NCI-H446 (cell line): ENCODE data around the gene MRM3.
"Not testable (repeated sequence)": the region's sequence is repeated elsewhere in the genome, so short reads cannot be mapped to it uniquely, and the experiment has no call there.

Experiments
- DNase-seq, 2 experiments: peaks; one replicate each; lab custom pipeline; 2025; lab: John Stamatoyannopoulos, UW

Gene MRM3

DNA sequence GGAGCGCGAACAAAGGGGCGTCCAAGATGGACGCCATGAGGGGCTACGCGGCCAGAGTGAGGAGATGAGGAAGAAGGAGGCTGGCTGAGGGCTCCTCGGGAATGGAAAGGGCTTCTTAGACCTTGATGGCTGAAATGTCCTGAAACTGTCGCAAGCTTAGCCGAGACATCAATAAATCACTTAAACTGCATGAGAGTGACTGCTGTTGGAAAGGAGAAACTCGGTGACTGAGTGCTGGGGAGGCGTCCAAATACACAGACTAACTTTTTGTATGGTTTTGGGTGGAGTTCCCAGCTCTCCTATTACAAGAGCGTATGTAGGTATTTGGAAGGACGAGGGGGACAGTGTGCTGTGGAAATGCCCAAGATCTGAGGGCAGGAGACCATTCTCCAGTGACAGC, 28.7 kb upstream of the MRM3 start:
- no peak for DNase-seq

DNA sequence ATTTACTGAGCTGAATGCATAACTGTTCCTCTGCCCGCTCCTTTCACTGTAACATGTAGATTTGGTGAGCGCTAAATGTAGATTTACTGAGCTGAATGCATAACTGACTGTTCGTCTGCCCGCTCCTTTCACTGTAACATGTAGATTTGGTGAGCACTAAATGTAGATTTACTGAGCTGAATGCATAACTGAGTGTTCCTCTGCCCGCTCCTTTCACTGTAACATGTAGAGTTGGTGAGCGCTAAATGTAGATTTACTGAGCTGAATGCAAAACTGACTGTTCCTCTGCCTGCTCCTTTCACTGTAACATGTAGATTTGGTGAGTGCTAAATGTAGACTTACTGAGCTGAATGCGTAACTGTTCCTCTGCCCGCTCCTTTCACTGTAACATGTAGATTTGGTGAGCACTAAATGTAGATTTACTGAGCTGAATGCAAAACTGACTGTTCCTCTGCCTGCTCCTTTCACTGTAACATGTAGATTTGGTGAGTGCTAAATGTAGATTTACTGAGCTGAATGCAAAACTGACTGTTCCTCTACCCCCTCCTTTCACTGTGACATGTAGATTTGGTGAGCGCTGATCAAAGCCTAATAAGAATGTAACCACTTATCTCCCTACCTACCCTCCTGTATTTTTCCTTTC, 26.7 kb upstream of the MRM3 start:
- not testable (repeated sequence) for DNase-seq

DNA sequence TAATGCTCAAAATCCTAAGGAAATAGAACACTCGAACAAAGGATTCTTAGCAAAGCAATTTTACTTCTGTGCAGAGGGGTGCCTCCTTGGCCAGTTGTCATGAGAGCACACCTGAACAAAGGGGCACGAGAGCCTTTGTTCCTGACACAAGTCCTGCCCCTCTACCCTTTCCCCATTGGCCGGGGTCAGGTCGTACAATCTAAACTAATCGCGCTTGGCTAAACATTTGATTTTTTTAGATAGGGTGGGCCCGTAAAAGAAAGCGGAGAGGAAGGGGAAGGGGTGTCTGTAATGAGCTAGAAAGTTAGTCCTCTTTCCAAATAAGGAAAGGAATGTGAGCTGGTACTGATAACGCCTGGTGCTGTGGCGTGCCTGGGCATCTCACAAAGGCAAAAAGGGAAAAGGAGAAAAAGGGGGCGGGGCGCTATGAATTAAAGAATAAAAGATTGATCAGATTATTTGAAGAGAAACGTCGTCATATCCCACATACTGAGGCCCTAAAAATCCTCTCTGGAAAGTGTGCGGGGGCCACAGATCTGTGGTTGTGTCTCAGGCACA, 26.1 kb upstream of the MRM3 start:
- not testable (repeated sequence) for DNase-seq

DNA sequence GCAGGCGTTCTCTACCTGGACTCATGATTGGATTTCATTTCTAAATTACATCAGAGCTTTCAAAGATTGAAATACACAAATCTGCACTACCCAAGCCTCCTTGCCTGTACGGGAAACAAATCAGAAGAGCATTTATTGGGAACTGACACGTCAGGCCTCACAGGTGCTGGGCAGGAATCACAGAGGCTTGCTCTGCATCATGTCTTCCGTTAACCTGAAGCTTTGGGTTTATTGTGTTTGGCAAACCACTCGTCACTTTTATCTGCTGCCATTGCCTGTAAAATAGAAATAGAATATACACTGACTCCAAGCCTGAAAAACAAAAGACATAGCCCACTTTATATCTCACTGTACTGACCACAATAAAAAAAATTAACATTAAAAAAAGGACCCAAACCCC, 22.2 kb upstream of the MRM3 start:
- no peak for DNase-seq

DNA sequence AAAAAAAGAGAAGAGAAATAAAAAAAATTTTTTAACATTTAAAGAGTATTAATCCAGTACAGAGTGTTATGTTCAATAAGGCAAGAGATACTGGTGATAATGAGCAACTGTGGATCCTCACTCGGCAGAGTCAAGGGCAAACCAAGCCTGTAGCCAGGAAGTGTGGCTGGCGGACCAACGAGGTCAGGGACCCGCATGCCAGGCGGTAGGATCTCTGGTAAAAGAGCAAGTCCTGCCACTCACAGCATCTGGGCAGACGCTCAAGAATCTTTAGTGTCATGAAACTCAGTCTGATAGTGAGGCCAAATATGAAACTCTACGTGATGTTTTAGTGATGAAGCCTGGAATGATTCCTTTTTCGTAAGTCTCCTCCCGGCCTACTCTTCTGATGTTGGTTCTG, 21.8 kb upstream of the MRM3 start:
- no peak for DNase-seq

DNA sequence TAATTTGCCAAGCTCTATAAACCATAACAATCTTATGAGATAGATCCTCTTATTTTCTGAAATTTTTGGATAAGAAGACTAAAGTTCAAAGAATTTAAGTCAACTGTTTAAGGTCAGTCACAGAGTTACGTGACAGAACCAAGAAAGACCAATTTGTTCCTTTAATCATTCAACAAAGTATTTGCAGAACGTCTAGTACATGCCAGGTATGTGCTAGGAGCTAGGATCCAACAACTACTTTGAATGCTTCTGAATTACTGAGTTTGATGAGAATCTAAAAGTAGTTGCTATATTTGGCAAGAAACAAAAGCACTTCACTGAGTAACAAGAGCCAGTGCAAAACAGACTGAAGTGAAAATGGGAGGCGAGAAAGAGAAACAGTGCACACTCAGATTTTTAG, 15.1 kb upstream of the MRM3 start:
- DNase-seq, result no peak

DNA sequence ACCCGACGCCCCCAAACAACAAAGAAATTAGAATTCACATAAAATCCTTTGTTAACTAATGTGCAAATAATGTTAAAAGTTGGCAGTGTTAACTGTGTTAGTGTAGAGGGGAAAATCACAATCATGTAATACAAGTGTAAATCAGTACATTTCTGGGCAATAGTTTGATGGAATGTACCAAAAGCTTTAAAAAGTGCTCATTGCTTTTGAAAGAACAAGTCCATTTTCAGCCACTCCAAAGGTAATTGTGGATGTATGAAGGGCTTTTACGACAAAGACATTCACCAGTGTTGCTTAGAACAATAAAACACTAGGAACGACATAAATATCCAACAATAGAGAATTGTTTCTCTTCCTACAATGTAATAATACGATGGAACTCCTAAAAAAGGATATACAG, 9.1 kb upstream of the MRM3 start:
- DNase-seq, result no peak

DNA sequence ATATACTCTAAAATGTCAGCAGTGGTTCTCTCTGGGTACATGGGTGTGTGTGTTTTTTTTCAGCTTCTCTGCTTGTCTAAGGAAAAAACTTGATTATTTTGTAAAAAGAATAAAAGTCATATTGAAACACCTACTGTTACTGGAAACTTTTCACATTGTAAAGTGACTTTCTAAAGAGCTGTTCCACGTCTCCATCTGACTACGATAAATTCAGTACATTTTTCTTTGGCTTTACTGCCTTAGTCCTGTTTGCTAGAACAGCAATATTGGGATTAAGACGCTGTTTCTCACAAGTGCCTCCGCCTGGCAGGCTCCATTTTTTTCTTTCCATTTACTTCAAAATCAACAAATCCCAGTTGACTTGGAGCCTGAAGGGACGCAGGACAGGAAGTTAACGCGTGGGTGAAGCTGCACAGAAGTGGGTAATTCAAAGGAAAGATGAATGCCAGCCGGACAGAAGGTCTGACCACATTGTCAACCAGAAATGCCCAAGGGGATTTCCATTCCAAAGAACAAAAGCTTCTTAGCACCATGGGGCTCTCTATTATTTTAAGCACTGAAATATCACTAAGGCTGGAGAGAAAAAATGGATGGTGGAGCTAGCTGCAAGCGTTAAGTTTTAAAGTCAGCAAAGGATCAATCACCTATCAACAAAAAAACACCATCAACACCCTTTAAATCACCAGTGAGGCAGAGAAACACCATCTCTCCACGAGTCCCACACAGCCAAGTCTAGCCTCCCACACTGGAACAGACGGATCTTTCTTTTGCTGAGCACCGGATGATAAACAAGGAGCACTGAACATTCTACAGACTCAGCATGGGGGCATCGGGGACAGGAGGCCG, 8.5 kb upstream of the MRM3 start:
- DNase-seq, result no peak

DNA sequence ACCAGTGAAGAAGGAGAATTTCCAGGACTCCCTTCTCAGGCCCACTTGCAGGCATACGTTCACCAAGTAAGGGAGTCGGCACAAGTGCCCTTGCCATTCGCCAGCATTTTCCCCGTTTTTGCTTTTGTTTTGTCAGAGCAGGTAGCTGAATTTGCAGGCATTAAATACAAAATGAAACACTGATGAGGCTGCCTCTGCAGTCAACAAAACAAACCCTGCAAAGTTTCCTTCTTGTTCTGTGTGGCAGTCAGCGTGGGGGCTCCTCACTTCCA, 7.9 kb upstream of the MRM3 start:
- DNase-seq, result no peak

DNA sequence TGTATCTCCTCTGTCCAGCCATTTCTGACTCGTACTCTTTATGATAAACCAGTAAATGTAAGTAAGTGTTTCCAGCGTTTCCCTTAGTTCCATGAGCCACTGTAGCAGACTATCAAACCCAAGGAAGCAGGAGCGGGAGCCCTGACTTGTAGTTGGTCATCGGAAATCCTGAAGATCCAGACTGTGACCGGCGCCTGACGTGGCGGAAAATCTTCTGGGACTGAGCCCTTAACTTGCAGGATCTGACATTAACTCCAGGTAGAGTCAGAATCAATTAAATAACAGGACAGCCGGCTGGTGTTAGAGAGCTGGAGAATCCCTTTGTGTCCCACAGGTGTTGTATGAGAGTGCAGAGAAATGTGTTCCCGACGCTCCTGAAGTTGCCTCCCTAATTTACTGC, 4.1 kb upstream of the MRM3 start:
- no peak for DNase-seq

DNA sequence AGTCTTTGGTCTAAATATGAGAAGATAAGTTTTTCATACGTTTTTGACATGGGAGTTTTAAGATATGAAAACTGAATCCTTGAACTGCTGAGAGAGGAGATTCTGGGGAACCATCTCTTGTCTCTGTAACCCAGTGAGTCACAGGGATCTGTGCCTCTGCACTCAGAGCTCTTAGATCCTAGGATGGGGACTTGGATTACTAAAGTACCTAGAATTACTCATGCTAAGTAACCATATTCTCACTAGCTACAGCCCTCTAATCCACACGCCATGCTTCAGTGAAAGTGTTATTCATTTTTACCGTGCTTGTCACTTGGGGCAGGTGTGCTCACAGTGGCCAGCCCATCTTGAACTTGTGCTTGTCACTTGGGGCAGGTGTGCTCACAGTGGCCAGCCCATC, 2.0 kb downstream of the MRM3 start:
- DNase-seq, result no peak

DNA sequence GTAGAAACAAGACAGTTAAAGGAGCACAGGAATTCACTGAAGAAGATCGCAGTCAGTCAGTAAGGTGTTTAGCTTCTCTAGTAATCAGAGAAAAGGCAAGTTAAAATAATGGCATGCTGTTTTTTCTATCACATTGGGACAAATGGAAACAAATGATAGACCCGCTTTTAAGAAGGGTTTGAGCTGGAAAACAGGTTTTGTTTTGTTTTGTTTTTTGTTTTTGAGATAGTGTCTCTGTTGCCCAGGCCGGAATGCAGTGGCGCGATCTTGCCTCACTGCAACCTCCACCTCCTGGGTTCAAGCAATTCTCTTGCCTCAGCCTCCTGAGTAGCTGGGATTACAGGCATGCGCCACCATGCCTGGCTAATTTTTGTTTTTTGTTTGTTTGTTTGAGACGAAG, 3.7 kb downstream of the MRM3 start:
- DNase-seq, result not testable (repeated sequence)

DNA sequence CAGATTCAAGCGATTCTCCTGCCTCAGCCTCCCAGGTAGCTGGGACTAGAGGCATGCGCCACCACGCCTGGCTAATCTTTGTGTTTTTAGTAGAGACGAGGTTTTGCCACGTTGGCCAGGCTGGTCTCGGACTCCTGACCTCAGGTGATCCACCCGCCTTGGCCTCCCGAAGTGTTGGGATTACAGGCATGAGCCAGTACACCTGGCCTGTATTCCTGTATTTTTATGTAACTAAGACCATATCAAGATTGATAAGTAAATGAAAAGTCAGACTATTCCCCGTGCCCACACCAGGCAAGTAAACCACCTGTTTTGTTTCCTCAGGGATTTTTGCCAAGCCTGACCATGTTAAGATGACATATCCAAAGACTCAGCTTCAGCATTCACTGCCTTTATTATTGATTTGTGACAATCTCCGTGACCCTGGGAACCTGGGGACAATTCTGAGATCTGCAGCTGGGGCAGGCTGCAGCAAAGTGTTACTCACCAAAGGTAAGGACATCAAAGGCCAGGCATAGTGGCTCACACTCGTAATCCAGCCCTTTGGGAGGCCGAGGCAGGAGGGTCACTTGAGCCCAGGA, 5.6 kb downstream of the MRM3 start:
- no peak for DNase-seq

DNA sequence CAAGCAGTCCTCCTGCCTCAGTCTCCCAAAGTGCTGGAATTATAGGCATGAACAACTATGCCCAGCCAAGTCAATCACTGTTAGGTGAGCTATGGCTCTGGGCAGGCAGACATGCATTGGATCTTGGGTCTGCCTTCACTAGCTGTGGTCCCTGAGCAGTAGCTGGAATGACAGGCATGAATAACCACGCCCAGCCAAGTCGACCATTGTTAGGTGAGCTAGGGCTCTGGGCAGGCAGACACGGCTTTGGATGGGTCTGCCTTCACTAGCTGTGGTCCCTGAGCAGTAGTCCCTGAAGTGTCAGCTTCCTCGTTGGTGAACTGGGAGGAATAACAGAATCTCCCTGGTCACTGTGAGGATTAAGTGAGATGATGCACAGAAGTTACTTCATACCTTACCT, 6.4 kb downstream of the MRM3 start:
- DNase-seq, result no peak

DNA sequence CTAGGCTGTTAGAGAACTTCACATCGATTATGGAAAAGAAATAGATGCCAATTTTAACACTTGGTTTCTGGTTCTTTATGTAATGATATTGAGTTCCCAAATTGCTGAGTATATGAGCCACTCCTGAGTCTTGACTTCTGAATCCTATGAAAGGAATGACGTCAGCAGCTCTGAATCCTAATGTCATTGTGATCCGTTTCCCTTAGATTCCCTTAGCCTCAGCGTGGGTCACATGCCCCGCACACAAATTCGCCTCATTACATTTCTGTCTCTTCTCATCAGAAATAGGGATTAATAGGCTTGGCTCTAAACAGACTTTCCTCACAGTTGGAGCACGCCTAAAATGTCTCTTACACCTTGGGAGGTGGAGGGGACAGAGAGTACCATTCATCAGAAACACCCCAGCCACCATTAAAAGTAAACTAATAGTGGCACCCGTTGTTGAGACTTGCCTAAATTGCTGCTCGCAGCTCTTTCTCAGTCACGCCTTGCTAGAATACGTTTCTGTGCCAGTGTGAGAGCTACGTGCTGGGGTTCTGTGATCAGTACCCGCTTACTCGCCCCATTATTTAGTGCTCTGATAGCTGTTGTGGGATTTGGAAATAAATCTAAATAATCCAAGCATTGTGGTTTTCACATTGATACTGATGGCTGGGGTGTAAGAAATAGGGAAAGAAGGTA, 7.1 kb downstream of the MRM3 start:
- no peak for DNase-seq

DNA sequence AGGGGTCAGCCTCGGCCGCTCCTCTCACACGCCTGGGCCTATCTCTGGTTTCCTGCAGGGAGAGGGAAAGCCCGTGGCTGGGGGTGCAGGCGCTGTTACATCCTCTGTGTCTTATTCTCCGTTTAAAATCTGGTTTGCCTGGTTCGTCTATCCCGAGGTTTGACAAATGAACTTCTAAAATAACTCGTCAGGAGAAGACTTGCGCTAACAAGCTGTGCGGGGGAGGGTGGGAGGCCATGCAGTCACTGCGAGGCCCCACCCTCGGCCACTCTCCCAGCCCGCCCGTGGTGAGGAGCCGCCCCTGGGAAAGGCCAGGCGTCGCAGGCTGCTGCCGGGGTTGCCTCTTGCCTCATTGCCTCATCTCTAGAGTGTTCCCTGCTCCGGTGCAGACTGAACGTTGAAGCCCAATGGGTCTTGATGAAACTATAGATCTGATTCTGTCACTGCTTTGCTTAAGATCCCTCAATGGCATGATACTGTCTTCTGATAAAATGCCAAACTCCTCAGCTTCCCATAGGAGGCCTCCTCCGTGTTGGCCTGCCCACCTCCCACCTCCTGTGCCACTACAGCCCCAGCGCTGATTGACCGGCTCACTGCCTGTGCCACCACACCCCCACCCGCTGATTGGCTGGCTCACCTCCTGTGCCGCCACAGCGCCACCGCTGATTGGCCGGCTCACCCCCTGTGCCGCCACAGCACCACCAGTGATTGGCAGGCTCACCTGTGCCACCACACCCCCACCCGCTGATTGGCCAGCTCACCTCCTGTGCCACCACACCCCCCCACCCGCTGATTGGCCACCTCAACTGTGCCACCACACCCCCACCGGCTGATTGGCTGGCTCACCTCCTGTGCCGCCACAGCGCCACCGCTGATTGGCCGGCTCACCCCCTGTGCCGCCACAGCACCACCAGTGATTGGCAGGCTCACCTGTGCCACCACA, 8.0 kb downstream of the MRM3 start:
- DNase-seq, result not testable (repeated sequence)

DNA sequence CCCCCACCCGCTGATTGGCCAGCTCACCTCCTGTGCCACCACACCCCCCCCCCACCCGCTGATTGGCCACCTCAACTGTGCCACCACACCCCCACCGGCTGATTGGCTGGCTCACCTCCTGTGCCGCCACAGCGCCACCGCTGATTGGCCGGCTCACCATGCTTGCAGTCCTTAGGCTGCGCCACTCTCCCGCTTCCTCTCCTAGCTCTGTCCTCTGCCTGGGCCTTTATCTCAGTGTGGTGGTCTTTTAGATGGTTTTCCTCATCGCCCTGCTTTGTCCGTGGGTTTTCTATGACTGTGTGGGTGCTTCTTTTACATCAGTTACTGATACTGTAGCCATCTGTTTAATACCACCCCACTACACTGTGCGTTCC, 8.7 kb downstream of the MRM3 start:
- not testable (repeated sequence) for DNase-seq

DNA sequence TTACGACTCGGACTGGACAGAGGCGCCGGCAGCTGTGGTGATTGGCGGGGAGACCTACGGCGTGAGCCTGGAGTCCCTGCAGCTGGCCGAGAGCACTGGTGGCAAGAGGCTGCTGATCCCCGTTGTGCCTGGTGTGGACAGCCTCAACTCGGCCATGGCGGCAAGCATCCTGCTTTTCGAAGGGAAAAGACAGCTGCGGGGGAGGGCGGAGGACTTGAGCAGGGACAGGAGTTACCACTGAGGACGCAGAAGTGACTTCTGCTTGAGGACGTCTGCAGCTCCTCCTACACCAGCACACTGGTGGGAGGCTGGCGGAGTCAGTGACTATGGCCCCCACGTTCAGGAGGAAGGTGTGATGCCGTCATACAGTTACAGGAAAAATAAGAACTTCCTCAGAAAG, 9.7 kb downstream of the MRM3 start:
- no peak for DNase-seq

DNA sequence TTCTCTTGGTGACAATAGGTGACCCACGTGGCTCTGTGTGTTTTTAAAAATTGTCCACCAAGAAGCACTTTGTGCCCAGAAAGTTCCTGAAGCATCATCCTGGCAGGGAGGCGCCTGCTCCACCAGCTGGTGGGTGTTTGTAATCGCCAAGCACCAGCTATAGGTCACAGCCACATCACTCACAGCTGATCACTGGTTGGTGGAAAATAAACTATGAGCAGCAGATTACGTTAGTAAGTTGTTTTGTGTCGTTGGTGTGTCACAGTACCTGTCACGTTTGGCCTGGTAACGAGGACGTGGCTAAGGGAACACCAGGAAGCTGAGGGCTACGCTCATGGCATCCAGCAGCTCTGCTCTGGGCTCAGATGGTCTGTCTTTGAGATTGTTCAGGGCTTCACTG, 10.1 kb downstream of the MRM3 start:
- no peak for DNase-seq

DNA sequence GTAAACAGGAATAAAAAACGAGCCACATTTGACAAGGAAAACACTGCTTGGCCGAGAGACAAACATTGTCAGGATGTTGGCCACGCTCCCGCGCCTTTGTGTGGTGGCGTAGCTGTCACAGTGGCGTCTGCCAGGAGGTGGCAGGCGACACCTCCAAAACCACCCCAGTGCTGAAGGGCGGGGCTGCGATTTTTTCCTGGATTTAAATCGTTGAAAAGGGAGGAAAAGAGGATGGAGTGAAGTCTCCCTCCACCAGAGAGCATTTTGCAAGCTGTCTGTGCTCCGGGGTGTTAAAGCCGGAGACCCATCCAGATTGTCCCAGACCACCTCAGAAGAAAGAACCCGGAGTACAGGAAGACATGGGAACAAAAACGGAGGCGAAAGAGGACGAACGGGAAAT, 12.7 kb downstream of the MRM3 start:
- peak; percentile 37 to 75 for DNase-seq

DNA sequence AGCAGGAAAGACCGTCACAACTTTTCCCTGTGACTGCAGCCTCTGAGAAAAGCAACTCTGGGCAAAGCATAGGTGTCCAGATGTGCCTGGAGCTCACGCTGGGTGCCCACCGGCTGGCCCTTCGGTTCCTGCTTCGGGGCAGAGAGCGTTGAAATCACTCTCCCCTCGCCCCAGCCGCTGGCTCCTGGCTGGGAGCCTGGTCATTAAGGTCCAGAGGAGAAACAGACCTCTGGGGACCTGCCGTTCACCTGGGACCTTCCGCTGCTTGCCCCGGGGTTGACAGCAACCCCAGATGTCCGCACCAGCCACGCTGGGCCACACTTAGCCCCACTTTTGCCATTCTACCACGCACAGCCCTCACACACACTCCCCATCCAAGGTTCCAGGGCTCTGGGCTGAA, 13.1 kb downstream of the MRM3 start:
- DNase-seq, result no peak

DNA sequence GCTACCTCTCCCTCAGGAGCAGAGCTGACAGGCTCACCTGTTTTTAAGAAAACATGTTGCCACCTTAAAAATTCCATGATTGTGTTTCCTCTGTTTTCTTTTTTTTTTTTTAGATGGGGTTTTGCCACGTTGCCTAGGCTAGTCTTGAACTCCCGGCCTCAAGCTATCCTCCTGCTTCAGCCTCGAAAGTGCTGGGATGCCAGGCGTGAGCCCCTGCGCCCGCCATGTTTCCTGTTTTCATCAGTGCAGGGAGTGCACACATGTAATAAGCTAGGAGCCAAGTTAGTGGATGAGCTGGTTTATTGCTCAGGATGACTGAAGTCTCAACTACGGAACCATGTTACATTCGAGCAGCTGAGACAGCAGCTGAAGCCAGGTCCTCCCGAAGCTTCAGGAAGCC, 13.6 kb downstream of the MRM3 start:
- no peak for DNase-seq
